ENCODE measurements around the gene ATXN7L3.
A peak's percentile ranks its signal among the peaks of the same experiment; 100 is the strongest.
"Not testable (repeated sequence)": the region's sequence is repeated elsewhere in the genome, so short reads cannot be mapped to it uniquely, and the experiment has no call there.

ATXN7L3 gene

GRCh38 chr17:44199553-44200477, at the start of gene ATXN7L3:
TSS of gene ATXN7L3 (minus strand) at chr17:44199884. CDS start at chr17:44198070, 1,814 bp downstream.
- no peak for TF ChIP-seq CTCF (IDR thresholded peaks at IDR 0.05; ENCODE audit: control insufficient read depth, insufficient read depth, low read depth, low read length, missing control alignments)
- peak; percentile 90 for DNase-seq (ENCODE audit: low read depth)
- peak within 1 kb of the TSS; percentile 91 for H3K4me3 ChIP-seq (ENCODE audit: control insufficient read depth, low read depth, low read length)

GRCh38 chr17:44247876-44248736, 48.4 kb upstream of the ATXN7L3 start:
- H3K4me3 ChIP-seq (ENCODE audit: control insufficient read depth, low read depth, low read length), result no peak overlapping the region
- DNase-seq (ENCODE audit: low read depth), result no peak
- no peak for TF ChIP-seq CTCF (IDR thresholded peaks at IDR 0.05; ENCODE audit: control insufficient read depth, insufficient read depth, low read depth, low read length, missing control alignments)

DNA sequence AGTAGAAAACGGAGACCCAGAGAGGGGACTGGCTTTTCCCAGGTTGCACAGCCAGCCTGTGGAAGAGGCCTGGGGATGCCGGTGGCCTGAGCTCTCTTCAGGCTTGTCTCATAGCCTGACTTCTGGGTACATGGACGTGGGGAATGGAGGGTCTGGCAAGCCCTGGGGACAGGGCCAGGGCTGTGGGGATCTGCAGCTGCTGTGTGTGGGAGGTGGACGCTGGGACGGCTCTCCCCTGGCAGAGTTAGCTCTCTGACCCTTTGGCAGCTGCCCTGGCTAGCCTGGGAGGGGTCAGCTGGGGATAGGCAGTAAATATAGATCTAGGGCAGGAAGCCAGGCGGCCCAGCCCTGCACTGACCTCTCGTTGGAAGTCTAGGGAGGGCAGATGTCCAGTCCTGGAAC, 47.8 kb upstream of the ATXN7L3 start:
- DNase-seq (ENCODE audit: low read depth), result no peak
- no peak overlapping the region for H3K4me3 ChIP-seq (ENCODE audit: control insufficient read depth, low read depth, low read length)
- no peak for TF ChIP-seq CTCF (IDR thresholded peaks at IDR 0.05; ENCODE audit: control insufficient read depth, insufficient read depth, low read depth, low read length, missing control alignments)

- no peak for DNase-seq (ENCODE audit: low read depth)
- no peak for TF ChIP-seq CTCF (IDR thresholded peaks at IDR 0.05; ENCODE audit: control insufficient read depth, insufficient read depth, low read depth, low read length, missing control alignments)
- no peak overlapping the region for H3K4me3 ChIP-seq (ENCODE audit: control insufficient read depth, low read depth, low read length)
Measured at GRCh38 chr17:44241106-44241624, 41.5 kb upstream of the ATXN7L3 start.

GRCh38 chr17:44237886-44238285, 38.2 kb upstream of the ATXN7L3 start:
- H3K4me3 ChIP-seq (ENCODE audit: control insufficient read depth, low read depth, low read length); DNase-seq (ENCODE audit: low read depth): not testable (repeated sequence)

GRCh38 chr17:44236444-44236991, 36.8 kb upstream of the ATXN7L3 start:
- no peak for TF ChIP-seq CTCF (IDR thresholded peaks at IDR 0.05; ENCODE audit: control insufficient read depth, insufficient read depth, low read depth, low read length, missing control alignments)

More at GRCh38 chr17:44236444-44236991, 36.8 kb upstream of the ATXN7L3 start:
- no peak for DNase-seq (ENCODE audit: low read depth)
- no peak overlapping the region for H3K4me3 ChIP-seq (ENCODE audit: control insufficient read depth, low read depth, low read length)

Data from AG09309 (cell line).